Inflammatory macrophage (primary cell): Measurements from ENCODE around the gene ZCWPW1.
"Not testable (repeated sequence)": the region's sequence is repeated elsewhere in the genome, so short reads cannot be mapped to it uniquely, and the experiment has no call there.

ENCODE experiments used
- DNase-seq, 2 donors: peaks; one replicate each; pipeline ENCODE4 v3.0.0-alpha.2; 2020 to 2022

The ZCWPW1 gene

GRCh38 chr7:100398239-100398638 is 30.3 kb downstream of the ZCWPW1 start:
- DNase-seq: no peak

- no peak for DNase-seq
Measured at GRCh38 chr7:100397315-100398081, 31.0 kb downstream of the ZCWPW1 start.

GRCh38 chr7:100396421-100396982 is 32.0 kb downstream of the ZCWPW1 start:
- DNase-seq: peak; percentile 73 to 89

GRCh38 chr7:100394077-100394476 is 34.4 kb downstream of the ZCWPW1 start:
- DNase-seq: no peak

GRCh38 chr7:100393233-100393905 is 35.1 kb downstream of the ZCWPW1 start:
- no peak for DNase-seq

- no peak for DNase-seq
Measured at GRCh38 chr7:100390286-100391009, 38.1 kb downstream of the ZCWPW1 start.

- no peak for DNase-seq
Measured at GRCh38 chr7:100389437-100390088, 38.9 kb downstream of the ZCWPW1 start.

- no peak for DNase-seq
Measured at GRCh38 chr7:100387695-100388094, 40.8 kb downstream of the ZCWPW1 start.

GRCh38 chr7:100386940-100387339 is 41.6 kb downstream of the ZCWPW1 start:
- no peak for DNase-seq

GRCh38 chr7:100384628-100385294 is 43.7 kb downstream of the ZCWPW1 start:
- peak; percentile 71 for DNase-seq

- not testable (repeated sequence) for DNase-seq
Measured at GRCh38 chr7:100382234-100382853, 46.2 kb downstream of the ZCWPW1 start.

GRCh38 chr7:100381531-100382233 is 46.8 kb downstream of the ZCWPW1 start:
- DNase-seq: not testable (repeated sequence)

GRCh38 chr7:100380196-100380595 is 48.3 kb downstream of the ZCWPW1 start:
- DNase-seq: peak; percentile 70 to 83

- DNase-seq: no peak
Measured at GRCh38 chr7:100378114-100378755, 50.3 kb downstream of the ZCWPW1 start.

- DNase-seq: no peak
Measured at GRCh38 chr7:100376066-100376465, 52.4 kb downstream of the ZCWPW1 start.

GRCh38 chr7:100374601-100375000 is 53.9 kb downstream of the ZCWPW1 start:
- no peak for DNase-seq

- not testable (repeated sequence) for DNase-seq
Measured at GRCh38 chr7:100373870-100374598, 54.5 kb downstream of the ZCWPW1 start.

GRCh38 chr7:100373261-100373831 is 55.2 kb downstream of the ZCWPW1 start, which contains the start of gene PILRA:
PILRA (plus strand) TSS chr7:100373487; CDS start chr7:100373657, 170 bp downstream.
- DNase-seq: peak; percentile 80 to 83

GRCh38 chr7:100372694-100373093 is 55.8 kb downstream of the ZCWPW1 start:
- no peak for DNase-seq
